Spleen (tissue), 11 donors: ENCODE data around the gene KCNQ1. TPM values are rescaled to one million over a fixed set of nuclear protein-coding genes. Genes with fewer than 3 reads are reported as not detected.

Source experiments
- DNase-seq: peaks from one replicate; pipeline ENCODE4 v3.0.0-alpha.2; 2020
- H3K27ac ChIP-seq, 8 donors: fragments of 200-600 bp; sonication (generic) in 7 of 8; 1 replicate in 4 of 8; 2 replicates in 4 of 8; pipeline versions ENCODE4 v1.5.0 to v1.8.0; 2016 to 2021; ENCODE audit warnings: inconsistent platforms in 4 of 8, mild to moderate bottlenecking in 4 of 8, moderate library complexity in 1 of 8
- H3K27me3 ChIP-seq, 7 donors: fragments of 200-600 bp; sonication (generic) in 6 of 7; replicated peaks in 1 of 7; 1 replicate in 4 of 7; 2 replicates in 3 of 7; pipeline versions ENCODE4 v1.5.0 to v1.8.0; 2016 to 2021; ENCODE audit warnings: inconsistent platforms in 3 of 7, mild to moderate bottlenecking in 1 of 7
- H3K36me3 ChIP-seq, 6 donors: fragments of 200-600 bp; sonication (generic) in 5 of 6; 1 replicate in 4 of 6; 2 replicates in 2 of 6; pipeline versions ENCODE4 v1.5.0 to v1.8.0; 2016 to 2021; ENCODE audit warnings: inconsistent platforms in 2 of 6
- H3K4me1 ChIP-seq, 6 donors: fragments of 200-600 bp; sonication (generic) in 5 of 6; 1 replicate in 3 of 6; 2 replicates in 3 of 6; pipeline versions ENCODE4 v1.5.0 to v1.8.0; 2016 to 2021; ENCODE audit warnings: inconsistent platforms in 3 of 6
- H3K4me3 ChIP-seq, 8 donors: fragments of 200-600 bp; sonication (generic) in 7 of 8; 1 replicate in 4 of 8; 2 replicates in 4 of 8; pipeline versions ENCODE4 v1.5.0 to v1.8.0; 2016 to 2021; ENCODE audit warnings: inconsistent platforms in 4 of 8, mild to moderate bottlenecking in 4 of 8, moderate library complexity in 2 of 8
- H3K9me3 ChIP-seq, 8 donors: fragments of 200-600 bp; sonication (generic) in 7 of 8; 1 replicate in 4 of 8; 2 replicates in 4 of 8; pipeline versions ENCODE4 v1.5.0 to v1.8.0; 2016 to 2021; ENCODE audit warnings: inconsistent platforms in 4 of 8
- CTCF ChIP-seq, 11 experiments: fragments of 200-600 bp in 7 of 11; fragments of 450-650 bp in 4 of 11; sonication (generic) in 4 of 11; IDR thresholded peaks in 8 of 11; conservative IDR thresholded peaks in 3 of 11; 1 replicate in 7 of 11; 2 replicates in 4 of 11; pipeline versions ENCODE4 v1.4.0 to v1.8.0; 2016 to 2021; ENCODE audit warnings: antibody characterized with exemption in 11 of 11, inconsistent platforms in 4 of 11, mild to moderate bottlenecking in 1 of 11
- POLR2A ChIP-seq, 3 donors: fragments of 450-650 bp; IDR thresholded peaks; one replicate each; pipeline ENCODE4 v1.5.1; 2017; ENCODE audit warnings: antibody characterized with exemption in 3 of 3, mild to moderate bottlenecking in 1 of 3
- POLR2AphosphoS5 ChIP-seq, 3 donors: sonication (generic); formaldehyde crosslinking; IDR thresholded peaks; one replicate each; pipeline ENCODE4 v1.5.1; 2017; ENCODE audit warnings: antibody characterized with exemption in 3 of 3
- WGBS, 5 donors: extraction: QIAGEN DNeasy Blood & Tissue Kit in 3 of 5; methylation state at CpG; one replicate each; pipeline versions ENCODE4 v1.1.5 to v1.1.7; 2013 to 2018; 5-methylcytosine and 5-hydroxymethylcytosine counted together
- intact Hi-C: fragments of 100-400 bp; cut with DNase I; formaldehyde crosslinking; loops from one replicate; pipeline ENCODE4 v1.15.0; 2023; ENCODE audit warnings: low total_unique reads
- polyA plus RNA-seq, 3 donors: library from polyadenylated mRNA; stranded (reverse); fragments of 200-250 nt; gene quantifications; one replicate each; pipeline ENCODE4 v1.2.1, GENCODE V29; 2013
- total RNA-seq, 7 donors: library from RNA; depleted of rRNA in 3 of 7; stranded (reverse); fragments of >200 nt in 3 of 7; fragmentation: NEBNext Ultra II Directional in 4 of 7; extraction: Animal tissue kit (Norgen Biotek cat#: 25700) in 4 of 7; gene quantifications; one replicate each; pipeline versions ENCODE4 v1.1.0 to v1.2.1, GENCODE V29; 2016 to 2021
- donor health status: healthy with polysubstance abuse.
- donor health status: DM: no; HTN: no; CAD: no; lungs with moderate emphysema.
- donor health status: DM: no; HTN: no; CAD: no.
- donor health status: Bipolar disorder and iron deficiency.
- donor health status: healthy.
- donor health status: DM: no; HTN: no; CAD: no.
- donor health status: DM: yes; HTN: yes; CAD: no.

KCNQ1 gene
- total and polyA plus RNA-seq, 10 donors = 3.3 to 21.6 (median 13.5) TPM

- TF ChIP-seq POLR2AphosphoS5 (IDR thresholded peaks at IDR 0.05) (no peak), POLR2A (IDR thresholded peaks at IDR 0.05) (no peak), CTCF (IDR thresholded peaks at IDR 0.05 in 8 of 11, conservative IDR thresholded peaks at IDR 0.05 in 3 of 11) (no peak)
- 87 to 90% (median 87%) methylated on average over 16 to 24 of the region's 24 CpGs for WGBS, 5 donors
- no peak overlapping the region for H3K27ac ChIP-seq
- no peak overlapping the region for H3K4me3 ChIP-seq
- intact Hi-C loops = no loop called here
- peaks cover 4 to 22% (median 8%) of the 10 kb centered on the region in 6 donors for H3K4me1 ChIP-seq
- H3K27me3 ChIP-seq = peaks cover 0 to 3% (median 0%) of the 10 kb centered on the region in 7 donors
- no peaks in the 10 kb centered on the region for H3K9me3 ChIP-seq
- H3K36me3 ChIP-seq = peaks cover 0 to 28% (median 27%) of the 10 kb centered on the region in 6 donors
- DNase-seq = no peak
These were observed 37.9 kb upstream of the KCNQ1 start for GRCh38 chr11:2406878-2407410.

GRCh38 chr11:2408671-2409070 is 36.1 kb upstream of the KCNQ1 start:
- WGBS, 5 donors = 78 to 89% (median 87%) methylated on average over 10 to 11 of the region's 11 CpGs
- Histone ChIP-seq H3K36me3 (peaks cover 0 to 11% (median 9%) of the 10 kb centered on the region in 6 donors), H3K9me3 (no peaks in the 10 kb centered on the region), H3K4me1 (peaks cover 0 to 5% (median 0%) of the 10 kb centered on the region in 6 donors), H3K27ac (no peak overlapping the region), H3K4me3 (no peak overlapping the region), H3K27me3 (peaks cover 0 to 3% (median 0%) of the 10 kb centered on the region in 7 donors)
- DNase-seq = no peak
- intact Hi-C loops = no loop called here
- TF ChIP-seq CTCF (IDR thresholded peaks at IDR 0.05 in 8 of 11, conservative IDR thresholded peaks at IDR 0.05 in 3 of 11) (no peak), POLR2AphosphoS5 (IDR thresholded peaks at IDR 0.05) (no peak), POLR2A (IDR thresholded peaks at IDR 0.05) (no peak)

- H3K27ac ChIP-seq = no peak overlapping the region
- peaks cover 0 to 6% (median 5%) of the 10 kb centered on the region in 6 donors for H3K36me3 ChIP-seq
- H3K27me3 ChIP-seq = peaks cover 0 to 3% (median 0%) of the 10 kb centered on the region in 7 donors
- no peak for TF ChIP-seq POLR2AphosphoS5 (IDR thresholded peaks at IDR 0.05)
- no peak for TF ChIP-seq POLR2A (IDR thresholded peaks at IDR 0.05)
- TF ChIP-seq CTCF (IDR thresholded peaks at IDR 0.05 in 8 of 11, conservative IDR thresholded peaks at IDR 0.05 in 3 of 11) = no peak
- intact Hi-C loops = no loop called here
- no peak overlapping the region for H3K4me3 ChIP-seq
- peaks cover 0 to under 1% (median 0%) of the 10 kb centered on the region in 6 donors for H3K4me1 ChIP-seq
- 68 to 83% (median 75%) methylated on average over 9 to 16 of the region's 16 CpGs for WGBS, 5 donors
- H3K9me3 ChIP-seq = no peaks in the 10 kb centered on the region
- DNase-seq = no peak
These were observed 35.7 kb upstream of the KCNQ1 start for GRCh38 chr11:2409126-2409525.

GRCh38 chr11:2409611-2410468 is 35.0 kb upstream of the KCNQ1 start:
- no peak for DNase-seq
- intact Hi-C loops = no loop called here
- WGBS, 5 donors = 62 to 76% (median 71%) methylated on average over 32 to 42 of the region's 42 CpGs
- Histone ChIP-seq H3K36me3 (no peaks in the 10 kb centered on the region), H3K27ac (no peak overlapping the region), H3K4me1 (no peaks in the 10 kb centered on the region), H3K4me3 (no peak overlapping the region), H3K27me3 (peaks cover 0 to 4% (median 0%) of the 10 kb centered on the region in 7 donors), H3K9me3 (no peaks in the 10 kb centered on the region)
- TF ChIP-seq CTCF (IDR thresholded peaks at IDR 0.05 in 8 of 11, conservative IDR thresholded peaks at IDR 0.05 in 3 of 11) = no peak
- no peak for TF ChIP-seq POLR2A (IDR thresholded peaks at IDR 0.05)
- no peak for TF ChIP-seq POLR2AphosphoS5 (IDR thresholded peaks at IDR 0.05)
